WERI-Rb-1 (cell line): ENCODE data around the gene DDIT3.

ENCODE experiments used
- DNase-seq: peaks from one replicate; pipeline ENCODE4 v3.0.0-alpha.2; 2020
- H3K27ac ChIP-seq: fragments of 250-450 bp; sonication (Bioruptor Pico); 2 replicates; pipeline ENCODE4 v1.5.1; 2020; ENCODE audit warnings: mild to moderate bottlenecking, moderate library complexity
- H3K27me3 ChIP-seq: fragments of 250-450 bp; sonication (Bioruptor Pico); 2 replicates; pipeline ENCODE4 v1.5.1; 2021; ENCODE audit warnings: mild to moderate bottlenecking, low read depth, moderate library complexity; ENCODE audit not compliant: insufficient read depth, severe bottlenecking
- H3K36me3 ChIP-seq: fragments of 250-450 bp; sonication (Bioruptor Pico); 2 replicates; pipeline ENCODE4 v1.5.1; 2020; ENCODE audit warnings: mild to moderate bottlenecking, moderate library complexity
- H3K4me3 ChIP-seq: 2 replicates; pipeline ENCODE4 v1.5.1; 2011; ENCODE audit warnings: low read depth, mild to moderate bottlenecking, control low read depth, low read length
- H3K9me3 ChIP-seq: fragments of 250-450 bp; sonication (Bioruptor Pico); 2 replicates; pipeline ENCODE4 v1.5.1; 2021; ENCODE audit warnings: mild to moderate bottlenecking, moderate library complexity; ENCODE audit not compliant: severe bottlenecking
- CTCF ChIP-seq: IDR thresholded peaks from 2 replicates; pipeline ENCODE4 v1.5.1; 2011; ENCODE audit warnings: low read depth, mild to moderate bottlenecking, control low read depth, inconsistent platforms, low read length

DDIT3 gene

DNA sequence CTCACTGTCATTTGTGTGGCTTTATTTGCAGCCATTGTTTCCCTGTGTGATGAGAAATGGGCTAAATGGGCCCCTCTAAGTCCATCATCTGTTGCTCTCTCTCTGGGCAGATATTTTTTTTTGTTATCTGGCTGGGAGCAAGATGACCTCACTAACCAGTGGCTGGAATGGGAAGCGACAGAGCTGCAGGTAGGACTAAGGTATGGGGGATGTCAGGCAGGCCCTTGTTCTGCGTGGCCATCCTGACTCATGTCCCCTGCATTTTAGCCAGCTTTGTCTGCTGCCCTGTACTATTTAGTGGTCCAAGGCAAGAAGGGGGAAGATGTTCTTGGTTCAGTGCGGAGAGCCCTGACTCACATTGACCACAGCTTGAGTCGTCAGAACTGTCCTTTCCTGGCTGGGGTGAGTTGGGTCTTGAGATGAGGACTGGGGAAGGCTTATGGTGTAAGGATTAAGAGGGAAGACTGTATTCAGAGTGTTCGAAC, 31.1 kb downstream of the DDIT3 start:
- H3K36me3 ChIP-seq = peaks cover 52% of the 10 kb centered on the region
- H3K27ac ChIP-seq = peak overlapping the region; percentile 99
- no peaks in the 10 kb centered on the region for H3K27me3 ChIP-seq
- peak overlapping the region; percentile 99 for H3K4me3 ChIP-seq
- TF ChIP-seq CTCF = no peak
- no peaks in the 10 kb centered on the region for H3K9me3 ChIP-seq
- peak; percentile 23 for DNase-seq

DNA sequence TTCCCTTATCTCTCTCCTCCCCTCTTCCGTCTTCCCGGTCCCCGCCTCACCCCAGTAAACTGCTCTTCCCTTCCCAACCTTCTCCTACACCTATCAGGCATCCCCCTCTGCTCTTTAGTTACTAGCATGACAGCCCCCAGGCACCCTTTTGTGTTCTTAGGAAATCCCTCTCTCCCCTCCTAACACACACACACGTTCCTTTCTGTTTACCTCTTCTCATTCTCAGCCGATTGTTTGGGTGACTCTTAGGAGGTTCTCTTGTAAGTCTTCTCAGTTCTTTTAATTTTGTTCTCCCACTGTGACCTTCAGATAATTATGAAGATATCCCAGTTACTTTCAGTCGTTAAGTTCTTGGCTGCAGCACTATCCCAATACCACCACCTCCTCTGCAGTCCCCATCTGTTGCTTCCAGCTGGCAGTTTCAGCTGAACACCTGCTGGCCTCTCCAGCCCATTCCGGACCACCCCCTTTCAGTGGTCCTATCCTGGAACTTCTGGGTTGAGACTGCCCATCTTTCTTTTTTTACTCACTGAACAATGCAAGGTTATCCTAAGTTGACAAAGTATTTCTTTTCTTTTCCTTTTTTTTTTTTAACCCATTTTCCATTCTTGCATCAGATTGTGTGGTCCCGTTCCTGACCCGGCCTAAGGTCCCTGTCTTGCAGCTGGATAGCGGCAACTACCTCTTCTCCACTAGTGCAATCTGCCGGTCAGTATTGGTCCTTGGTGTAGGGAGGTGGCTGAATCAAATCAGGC, 31.7 kb downstream of the DDIT3 start:
- H3K36me3 ChIP-seq = peaks cover 48% of the 10 kb centered on the region
- peak overlapping the region; percentile 99 for H3K27ac ChIP-seq
- peak overlapping the region; percentile 99 for H3K4me3 ChIP-seq
- DNase-seq = peak; percentile 58
- H3K9me3 ChIP-seq = no peaks in the 10 kb centered on the region
- TF ChIP-seq CTCF = no peak
- H3K27me3 ChIP-seq = no peaks in the 10 kb centered on the region

DNA sequence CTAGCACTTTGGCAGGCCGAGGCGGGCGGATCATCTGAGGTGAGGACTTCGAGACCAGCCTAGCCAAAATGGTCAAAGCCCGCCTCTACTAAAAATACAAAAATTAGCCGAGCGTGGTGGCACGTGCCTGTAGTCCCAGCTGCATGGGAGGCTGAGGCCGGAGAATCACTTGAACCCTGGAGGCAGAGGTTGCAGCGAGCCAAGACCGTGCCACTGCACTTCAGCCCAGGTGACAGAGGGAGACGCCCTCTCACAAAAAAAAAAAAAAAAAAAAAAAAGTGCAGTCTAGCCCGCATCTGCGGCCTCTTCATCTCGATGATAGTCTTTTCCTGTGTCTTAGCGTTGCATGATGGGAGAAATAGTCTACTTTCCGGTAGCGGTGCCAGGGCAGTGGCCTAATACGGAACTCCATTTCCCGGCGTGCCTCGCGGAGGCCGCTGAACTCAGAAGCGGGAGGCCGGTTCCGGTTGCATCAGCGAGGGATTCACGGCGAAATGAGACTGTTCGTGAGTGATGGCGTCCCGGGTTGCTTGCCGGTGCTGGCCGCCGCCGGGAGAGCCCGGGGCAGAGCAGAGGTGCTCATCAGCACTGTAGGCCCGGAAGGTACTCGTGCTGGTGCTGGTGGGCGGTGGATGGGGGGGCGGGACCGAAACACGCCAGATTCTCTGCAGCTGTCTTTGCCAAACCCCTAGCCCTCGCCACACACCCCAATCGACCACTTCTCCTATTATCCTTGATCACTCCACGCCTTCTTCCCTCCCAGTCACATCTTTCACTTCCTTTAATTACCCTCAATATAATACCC, 32.5 kb downstream of the DDIT3 start, which contains the start of gene MARS1:
MARS1 (plus strand) TSS at position 472 of the 805 bp plus-strand sequence; CDS start at position 495, 23 bp downstream.
- Histone ChIP-seq H3K4me3 (peak within 1 kb of the TSS; percentile 99), H3K9me3 (no peaks in the 10 kb centered on the region), H3K36me3 (peaks cover 45% of the 10 kb centered on the region), H3K27ac (peak within 1 kb of the TSS; percentile 99), H3K27me3 (no peaks in the 10 kb centered on the region)
- TF ChIP-seq CTCF = 0 out of 2 replicates have a peak, but pooled peaks have one; percentile 6
- peak; percentile 93 for DNase-seq

- H3K27ac ChIP-seq = peak overlapping the region; percentile 99
- TF ChIP-seq CTCF = no peak
Observed at GRCh38 chr12:57487055-57487596, 33.2 kb downstream of the DDIT3 start.

GRCh38 chr12:57485695-57486094, 34.6 kb downstream of the DDIT3 start:
- peaks cover 25% of the 10 kb centered on the region for H3K36me3 ChIP-seq
- DNase-seq = no peak
- no peaks in the 10 kb centered on the region for H3K9me3 ChIP-seq
- no peak overlapping the region for H3K27ac ChIP-seq
- H3K4me3 ChIP-seq = no peak overlapping the region
- no peak for TF ChIP-seq CTCF
- H3K27me3 ChIP-seq = no peaks in the 10 kb centered on the region

More at GRCh38 chr12:57487055-57487596, 33.2 kb downstream of the DDIT3 start:
- H3K4me3 ChIP-seq = peak overlapping the region; percentile 99
- peaks cover 39% of the 10 kb centered on the region for H3K36me3 ChIP-seq
- no peaks in the 10 kb centered on the region for H3K9me3 ChIP-seq
- no peaks in the 10 kb centered on the region for H3K27me3 ChIP-seq
- peak; percentile 80 for DNase-seq
